HG03045 (cell line): ENCODE measurements around the gene PDE3A.

ENCODE experiments used
- ATAC-seq: cut with Tn5 transposase; IDR thresholded peaks from one replicate; pipeline ENCODE4 v1.9.1; 2021; ENCODE audit warnings: mild to moderate bottlenecking, moderate library complexity; ENCODE audit not compliant: unreplicated experiment

Gene PDE3A

DNA sequence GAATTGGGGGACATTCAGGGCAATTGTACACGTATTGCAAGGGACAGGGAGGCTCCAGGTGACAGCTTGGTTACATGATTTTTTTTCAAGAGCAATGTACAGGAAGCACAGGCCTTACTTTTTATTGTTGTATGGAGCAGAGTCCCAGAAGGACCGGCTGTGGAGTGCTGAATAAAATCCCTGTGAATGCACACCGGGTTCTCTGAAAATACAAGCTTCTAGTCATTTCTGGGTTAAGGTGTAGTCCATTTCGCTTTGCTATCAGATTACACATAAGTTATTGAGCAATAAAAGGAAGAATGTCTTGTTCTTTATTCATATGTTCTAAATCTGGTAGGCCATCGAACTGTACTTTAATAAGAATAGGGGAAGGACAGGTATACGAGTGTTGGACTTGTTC is 52.2 kb downstream of the PDE3A start:
- no peak for ATAC-seq

DNA sequence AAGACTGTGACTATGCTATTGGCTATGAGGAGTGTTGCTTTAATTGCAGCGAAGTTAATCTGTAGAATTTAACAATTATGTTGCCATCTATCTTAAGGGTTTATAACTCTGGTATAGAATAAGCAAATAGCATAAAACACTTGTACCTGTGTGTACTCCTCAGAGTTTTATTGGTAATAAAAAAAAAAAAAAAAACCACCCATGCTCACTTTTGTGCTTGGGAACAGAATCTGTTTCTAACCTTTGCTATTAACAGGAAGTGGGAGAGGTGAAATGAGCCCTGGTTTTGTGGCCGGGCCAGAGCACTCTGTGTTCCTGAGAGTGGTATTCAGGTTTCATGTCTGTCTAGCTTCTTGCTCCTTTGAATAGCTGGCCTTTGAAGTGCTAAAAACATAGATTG is 53.1 kb downstream of the PDE3A start:
- no peak for ATAC-seq

DNA sequence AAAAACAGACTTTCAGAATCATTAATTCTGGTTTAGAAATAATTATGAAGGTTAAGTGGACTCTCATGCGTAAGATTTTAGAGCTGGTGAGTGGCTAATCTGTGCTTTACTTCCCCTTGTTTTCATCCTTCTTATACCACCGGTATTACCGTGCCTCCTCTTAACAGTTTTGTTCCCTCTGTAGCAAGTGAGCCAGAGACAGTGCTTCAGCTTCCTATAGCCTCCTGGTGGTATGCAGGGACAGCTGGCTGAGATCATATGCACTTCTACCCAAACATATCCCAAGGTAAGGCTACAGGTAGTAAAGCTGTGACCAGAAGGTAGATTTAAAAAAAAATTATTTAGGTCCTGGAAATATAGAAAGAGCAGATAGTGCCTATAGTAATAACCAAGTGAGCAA is 55.2 kb downstream of the PDE3A start:
- no peak for ATAC-seq

DNA sequence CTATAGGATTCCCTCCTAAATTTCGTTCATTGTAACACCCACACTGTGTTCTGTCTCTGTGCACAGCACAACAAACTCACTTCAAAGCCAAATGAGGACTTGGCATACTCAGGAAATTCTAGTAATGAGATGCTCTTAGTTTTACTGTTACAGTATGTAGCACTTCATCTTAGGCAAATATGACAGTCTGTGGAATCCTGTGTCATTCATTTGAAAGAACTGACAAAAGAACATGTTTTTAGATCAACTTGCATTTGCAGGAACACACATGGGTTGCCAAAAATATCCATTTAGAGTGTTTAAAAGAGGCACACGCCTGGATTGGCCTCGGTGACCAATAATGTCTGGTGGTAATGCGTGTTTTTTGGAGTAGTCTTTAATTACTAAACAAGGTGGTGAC is 56.5 kb downstream of the PDE3A start:
- ATAC-seq = no peak

DNA sequence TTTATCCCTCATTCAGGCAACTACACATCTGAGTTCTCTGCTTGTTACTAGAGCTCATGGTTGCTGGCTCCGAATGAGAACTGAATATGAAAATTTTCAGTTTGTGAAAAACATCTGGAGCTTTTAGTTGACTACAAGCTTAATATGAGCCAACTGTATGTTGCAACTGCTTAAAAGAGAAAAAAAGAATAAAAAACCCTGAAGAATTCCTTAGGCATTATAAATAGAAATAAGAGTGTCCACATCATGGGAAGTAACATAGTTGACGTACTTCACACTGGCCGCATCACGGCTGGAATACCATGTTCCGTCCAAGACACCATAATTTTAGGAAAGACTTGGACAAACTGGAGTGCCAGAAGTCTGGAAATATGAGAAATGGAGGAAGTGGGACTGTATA is 57.9 kb downstream of the PDE3A start:
- no peak for ATAC-seq

DNA sequence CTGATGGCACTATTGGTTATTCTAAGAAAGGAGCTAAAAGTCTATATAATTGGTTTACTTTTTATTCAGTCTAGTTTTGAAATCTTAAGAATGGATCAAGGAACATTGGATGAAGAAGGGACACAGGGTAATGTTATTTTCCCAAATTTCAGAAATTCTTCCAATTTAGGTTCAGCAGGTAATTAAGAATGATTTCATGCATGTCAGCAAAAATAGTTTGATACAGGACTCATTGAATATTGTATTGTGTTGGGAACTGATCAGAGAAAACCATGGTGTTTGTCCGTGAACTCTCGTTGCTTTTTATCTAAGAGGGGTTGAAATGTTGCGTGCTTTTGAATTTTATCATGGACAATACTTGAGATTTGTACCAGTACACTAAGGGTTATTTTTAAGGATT is 58.6 kb downstream of the PDE3A start:
- no peak for ATAC-seq

DNA sequence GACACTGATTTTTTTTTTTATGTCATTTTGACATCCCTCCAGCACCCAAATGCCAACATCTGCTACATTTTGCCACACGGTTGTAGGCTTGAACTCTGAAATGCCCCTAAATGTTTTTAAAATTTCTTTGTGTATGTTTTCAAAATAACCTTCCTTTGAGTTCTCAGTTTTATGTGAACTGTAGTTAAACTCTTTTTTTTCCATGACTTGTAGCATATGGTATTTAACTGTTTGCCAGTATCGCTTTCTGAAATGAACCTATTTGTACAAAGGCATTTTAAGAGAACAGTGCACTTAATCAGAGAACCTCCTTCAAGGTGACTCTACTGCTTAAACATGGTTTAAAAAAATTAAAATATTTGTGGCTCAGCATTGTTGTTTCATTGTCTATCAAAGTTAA is 61.5 kb downstream of the PDE3A start:
- no peak for ATAC-seq

DNA sequence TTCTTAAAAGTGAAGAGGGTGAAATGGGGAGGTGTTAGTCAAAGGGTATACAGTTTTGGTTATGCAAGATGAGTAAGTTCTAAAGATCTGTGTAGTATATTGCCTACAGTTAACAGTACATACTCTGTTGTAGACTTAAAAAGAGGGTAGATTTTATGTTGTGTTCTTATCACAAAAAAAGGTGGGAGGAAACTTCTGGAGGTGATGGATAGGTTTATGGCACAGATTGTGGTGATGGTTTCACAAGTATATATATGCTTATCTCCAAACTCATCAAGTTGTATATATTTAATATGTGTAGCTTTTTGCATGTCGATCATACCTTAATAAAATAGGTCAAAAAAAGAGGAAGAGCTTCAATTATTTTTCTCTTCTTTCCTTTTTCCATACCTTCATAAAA is 64.0 kb downstream of the PDE3A start:
- no peak for ATAC-seq

DNA sequence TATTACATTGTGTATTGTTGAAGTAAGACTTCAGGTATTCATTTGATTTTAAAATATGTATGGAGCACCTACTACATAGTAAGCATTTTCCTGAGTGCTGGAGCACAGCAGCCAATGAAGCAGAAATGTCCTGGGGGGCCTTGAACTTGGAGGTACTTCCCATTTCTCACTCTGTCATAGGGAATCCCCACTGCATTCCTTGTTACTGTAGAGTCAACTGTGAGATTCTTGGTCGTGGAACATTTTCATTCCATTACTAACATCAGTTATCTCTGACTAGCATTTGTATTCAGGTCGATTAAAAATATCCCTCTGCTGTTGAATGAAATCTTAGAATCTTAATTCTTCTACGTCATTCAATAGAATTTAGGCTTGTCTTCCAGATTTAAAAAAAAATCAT is 66.7 kb downstream of the PDE3A start:
- ATAC-seq = no peak

DNA sequence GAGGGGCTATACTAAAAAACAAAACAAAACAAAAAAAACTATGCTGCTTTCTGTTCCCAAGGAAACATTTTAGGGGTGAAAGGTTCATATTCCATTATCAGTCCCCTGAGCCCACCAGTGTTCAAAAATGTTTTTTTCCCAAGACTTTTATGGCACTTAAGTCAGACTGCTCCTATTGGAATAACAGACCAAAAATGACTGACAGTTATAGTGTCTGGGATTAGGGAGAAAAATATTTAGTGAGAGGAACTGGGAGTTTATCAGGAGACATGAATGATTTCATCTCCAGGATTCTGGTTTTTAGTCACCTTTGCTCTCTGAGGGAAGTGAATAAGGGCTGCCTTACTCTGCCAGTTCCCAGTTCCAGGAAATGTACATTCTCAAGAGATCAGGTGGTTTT is 68.0 kb downstream of the PDE3A start:
- ATAC-seq = no peak

DNA sequence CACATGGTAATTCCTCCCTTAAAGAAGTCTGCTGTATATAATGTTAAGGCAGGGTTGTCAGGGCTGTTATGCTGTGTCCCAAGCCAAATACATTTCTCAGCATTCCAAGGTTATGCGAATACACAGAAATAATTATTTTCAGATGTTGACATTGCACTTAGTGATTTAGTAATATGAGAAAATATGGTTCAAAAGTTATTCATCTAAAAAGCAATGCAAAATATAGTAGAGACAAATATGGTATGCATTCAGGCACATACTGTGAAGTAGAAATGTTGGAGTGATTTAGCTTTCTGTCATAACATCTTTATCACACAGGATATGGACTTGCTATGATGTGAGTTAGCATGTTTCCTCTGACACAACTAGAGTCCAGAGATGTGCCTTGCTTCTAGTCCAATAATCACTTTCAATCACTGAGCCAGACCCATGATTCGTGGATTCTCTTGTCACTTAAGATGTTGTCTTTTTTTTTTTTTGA is 70.0 kb downstream of the PDE3A start:
- no peak for ATAC-seq

DNA sequence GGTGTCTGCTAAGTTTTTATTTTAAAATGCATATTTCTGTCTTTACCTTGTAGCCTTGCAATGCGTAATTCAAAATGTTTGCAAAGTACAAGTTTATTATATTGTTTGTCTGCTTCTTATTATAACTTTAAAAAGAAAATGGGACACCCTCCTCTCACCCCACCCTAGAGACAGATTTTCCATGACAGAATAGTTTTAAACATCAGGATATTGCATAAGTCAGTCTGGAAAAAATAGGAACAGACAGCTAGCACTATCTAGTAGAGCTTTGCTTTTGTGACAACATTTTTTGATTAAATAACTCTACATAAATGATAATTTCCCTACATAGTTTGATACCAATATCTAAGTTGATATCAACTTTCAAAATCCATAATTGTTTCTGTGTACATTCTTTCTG is 71.3 kb downstream of the PDE3A start:
- ATAC-seq = no peak

DNA sequence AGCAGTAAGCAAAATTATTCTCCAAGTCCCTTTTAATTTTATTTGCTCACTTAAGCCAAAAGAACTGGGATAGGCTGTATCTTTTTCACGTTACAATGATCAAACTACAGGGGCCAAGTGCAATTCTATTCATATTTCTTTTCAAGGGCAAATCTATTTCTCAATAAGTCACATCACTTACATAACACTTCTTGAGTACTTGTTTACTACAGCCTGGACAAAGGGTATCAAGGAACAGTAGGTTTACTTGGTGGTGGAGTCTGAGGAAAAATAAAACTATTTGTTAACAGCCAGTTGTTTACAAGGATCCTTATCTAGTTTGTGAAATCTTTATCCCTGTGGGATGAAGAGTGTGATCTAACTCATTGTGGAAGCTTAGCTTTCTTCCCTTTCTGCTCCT is 72.1 kb downstream of the PDE3A start:
- ATAC-seq = no peak

DNA sequence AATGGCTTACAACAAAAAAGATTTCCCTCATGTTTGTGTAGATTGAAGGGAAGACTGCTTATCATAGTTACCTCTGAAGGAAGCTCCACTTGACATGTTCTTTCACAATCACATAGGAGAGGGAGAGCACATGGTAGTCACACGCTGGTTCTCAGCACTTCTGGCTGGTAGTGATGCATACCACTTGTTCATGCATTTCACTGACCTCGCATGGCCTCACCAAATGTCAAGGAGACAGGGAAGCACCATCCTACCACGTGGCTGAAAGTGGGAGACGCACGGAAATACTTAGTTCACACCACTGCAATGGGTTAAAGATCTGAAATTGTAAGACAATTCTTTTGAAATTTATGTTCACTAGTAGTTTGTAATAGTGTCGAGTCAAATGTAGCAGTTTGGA is 74.0 kb downstream of the PDE3A start:
- no peak for ATAC-seq

DNA sequence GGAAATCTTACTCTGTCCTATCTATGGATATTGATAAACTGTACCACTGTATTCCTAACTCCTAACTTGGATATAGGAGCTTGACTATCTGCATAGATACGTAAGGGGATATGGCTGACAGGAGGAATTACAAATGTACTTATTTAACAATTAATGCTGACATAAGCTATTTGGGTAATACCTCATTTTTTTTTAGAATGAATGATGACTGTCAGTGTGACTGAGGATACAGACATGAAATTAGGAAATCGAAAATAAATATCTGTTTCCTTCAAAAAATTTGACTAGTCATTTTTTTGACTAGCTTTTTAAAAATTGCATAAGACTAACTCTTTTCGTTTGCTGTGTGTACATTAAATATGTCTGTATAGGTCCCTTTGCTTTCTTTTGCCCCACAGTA is 74.9 kb downstream of the PDE3A start:
- no peak for ATAC-seq

DNA sequence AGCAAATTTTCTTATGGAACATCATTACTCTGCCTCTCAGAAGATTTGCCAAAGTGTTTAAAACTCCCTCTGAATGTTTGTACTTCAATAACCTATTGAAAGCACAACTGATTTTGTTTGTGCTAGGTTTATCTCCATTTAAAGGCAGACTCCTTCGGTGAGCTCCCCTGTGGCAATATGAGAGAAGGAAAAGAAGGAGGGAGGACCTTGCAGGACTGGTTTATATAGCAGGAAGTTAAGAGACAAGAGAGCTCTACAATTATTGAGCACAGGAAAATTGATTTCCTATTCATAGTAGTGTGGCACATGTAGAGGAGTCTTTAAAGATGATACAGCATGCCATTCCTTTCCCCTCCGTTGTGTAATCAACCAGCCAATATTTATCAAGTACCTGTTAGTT is 75.5 kb downstream of the PDE3A start:
- ATAC-seq = no peak

DNA sequence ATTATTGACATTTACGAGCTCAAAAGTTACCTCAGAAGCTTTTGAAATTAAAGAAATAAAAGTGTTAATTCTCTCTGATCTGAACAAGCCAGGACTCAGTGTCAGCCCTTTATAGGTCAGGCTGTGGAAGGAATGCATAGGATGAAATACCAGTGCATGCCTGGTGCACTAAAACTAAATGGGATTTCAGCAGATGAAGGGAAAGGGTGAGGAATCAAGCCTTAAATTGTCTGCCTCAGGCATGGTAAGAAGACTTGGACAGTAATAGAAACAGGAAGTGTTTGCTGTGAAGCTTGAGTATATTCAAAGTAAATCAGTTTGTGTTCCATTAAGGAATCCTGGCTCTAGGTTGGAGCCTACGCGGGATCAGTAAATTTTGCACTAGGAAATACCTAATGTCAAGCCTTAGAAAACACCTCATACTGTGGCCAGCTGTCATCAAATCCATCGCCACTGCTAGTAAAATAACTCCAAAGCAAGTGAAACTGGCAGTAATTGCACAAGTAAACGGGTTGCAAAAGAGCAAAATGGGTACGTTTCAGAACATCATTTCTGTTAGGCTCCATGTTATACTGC is 76.3 kb downstream of the PDE3A start:
- no peak for ATAC-seq

DNA sequence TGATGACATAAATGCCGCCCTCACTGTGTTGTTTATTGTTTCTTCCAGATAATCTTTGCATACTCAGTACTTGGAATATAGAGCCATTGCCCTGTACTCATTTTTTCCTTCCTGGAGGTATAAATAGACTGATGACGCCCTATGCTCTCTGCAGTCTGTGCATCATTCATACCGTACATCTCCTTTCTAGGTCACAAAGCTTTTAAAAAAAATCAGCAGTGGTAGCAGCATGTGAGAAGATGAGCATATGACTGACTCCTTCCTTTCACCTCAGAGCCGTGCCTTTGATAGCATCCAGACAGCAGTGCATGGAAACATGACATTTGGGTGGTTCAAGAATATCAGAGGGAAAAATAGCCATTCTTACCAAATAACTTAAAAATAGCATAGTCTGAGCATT is 77.3 kb downstream of the PDE3A start:
- ATAC-seq = no peak

DNA sequence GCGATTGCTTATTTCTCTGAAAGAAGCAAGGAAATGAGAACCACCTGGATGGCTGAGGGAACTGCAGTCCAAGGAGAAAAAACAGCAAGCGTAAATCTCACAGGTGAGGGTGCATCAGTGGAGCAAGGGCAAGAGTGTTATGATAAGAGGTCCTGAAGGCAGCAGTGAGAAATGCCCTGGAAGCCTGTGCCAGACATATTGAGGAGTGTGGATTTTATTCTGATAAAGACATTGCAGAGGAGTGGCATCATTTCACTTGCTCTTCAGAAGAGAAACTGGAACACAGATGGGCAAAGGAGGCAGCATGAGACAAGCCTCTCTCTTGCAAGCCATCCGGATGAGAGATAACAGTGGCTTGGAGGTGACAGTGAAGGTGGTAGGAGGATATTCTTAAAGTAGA is 78.5 kb downstream of the PDE3A start:
- no peak for ATAC-seq

DNA sequence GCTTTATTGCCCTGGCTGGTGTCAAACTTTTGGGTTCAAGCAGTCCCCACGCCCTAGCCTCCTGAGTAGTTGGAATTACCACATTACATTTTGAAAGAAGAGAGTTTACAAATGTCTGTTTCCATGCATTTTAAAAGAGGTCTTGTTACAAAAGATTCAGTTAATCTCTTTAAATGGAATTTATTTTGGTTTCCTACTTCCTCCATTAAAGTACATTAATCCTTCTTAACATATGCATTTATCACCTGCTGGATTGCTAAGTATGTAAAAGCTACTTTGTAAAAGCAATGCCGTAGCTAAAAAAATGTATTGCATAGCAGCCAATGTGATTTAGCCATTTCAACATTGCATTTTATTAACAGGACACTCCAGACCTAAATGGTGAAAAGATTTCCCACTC is 80.4 kb downstream of the PDE3A start:
- ATAC-seq = no peak

DNA sequence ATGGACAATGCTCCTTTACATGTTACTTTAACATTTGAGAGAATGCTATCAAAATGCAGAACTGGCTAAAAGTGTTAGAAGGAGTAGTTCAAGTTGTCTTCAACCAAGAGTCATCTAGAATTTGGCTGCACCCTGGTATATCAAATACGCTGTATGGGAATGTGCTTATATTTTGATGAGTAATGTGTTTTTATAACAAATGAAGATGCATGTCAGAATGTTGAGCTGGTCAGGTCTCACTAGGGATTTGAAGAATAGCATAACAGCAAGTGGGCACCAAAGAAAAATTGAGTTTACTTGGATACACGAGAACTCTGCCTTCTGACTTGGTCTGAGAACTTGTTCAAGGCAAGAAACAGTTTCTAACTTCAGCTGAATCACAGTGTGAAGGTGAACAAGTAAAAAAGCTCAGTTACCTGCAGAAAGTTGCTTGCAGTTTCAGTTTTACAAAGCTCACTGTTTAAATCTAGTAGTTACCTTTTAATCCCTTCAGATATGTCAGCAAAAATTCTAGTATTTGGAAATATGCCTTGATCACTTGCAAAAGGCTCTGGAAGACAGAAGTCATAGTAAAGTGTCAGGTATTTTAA is 82.3 kb downstream of the PDE3A start:
- ATAC-seq = no peak

DNA sequence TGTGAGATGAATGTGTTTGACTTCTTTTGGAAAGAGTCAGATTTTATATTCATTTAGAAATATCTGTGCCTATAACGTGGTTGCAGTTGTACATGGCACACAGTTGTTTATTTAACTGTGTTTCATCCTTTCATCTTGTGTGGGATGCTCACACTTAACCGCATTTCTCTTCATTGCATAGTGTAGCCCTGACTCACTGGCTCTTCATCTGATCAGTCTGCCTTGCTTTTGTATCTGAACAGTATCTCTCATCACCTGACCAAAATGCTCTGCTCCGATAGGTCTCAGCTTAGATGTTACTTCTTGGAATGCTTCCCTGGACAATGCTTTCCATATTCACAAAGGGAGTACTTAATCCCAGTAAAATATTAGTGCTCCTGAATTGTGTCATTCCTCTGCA is 83.4 kb downstream of the PDE3A start:
- no peak for ATAC-seq

DNA sequence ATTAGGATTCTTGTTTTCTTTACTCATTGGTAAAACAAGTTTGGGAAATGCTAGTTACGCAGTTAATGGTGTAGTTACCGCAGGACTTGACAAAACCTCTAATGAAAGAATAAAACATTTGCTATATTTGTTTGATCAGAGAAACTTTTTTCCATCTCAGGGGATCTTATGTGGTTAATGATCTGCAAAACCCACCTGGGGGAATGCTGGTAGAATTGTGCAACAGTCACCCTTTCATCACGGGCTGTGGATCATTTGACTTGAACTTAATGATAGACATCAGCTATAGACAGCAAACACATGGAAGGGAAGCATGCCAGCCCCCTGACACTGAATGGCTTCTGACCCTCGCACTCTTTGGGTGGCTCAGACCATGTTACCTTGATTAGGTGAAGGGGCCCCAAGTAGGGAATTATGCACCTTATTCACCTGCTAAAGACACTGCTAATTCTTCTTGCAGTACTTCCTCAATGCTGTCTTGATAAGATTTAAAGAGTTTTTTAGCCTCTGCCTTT is 84.2 kb downstream of the PDE3A start:
- ATAC-seq = no peak
